GM18505 (cell line): ENCODE results near the gene SDK2.
"Not testable (repeated sequence)": the region's sequence is repeated elsewhere in the genome, so short reads cannot be mapped to it uniquely, and the experiment has no call there.

Experiments used
- ATAC-seq: cut with Tn5 transposase; IDR thresholded peaks from one replicate; pipeline ENCODE4 v1.9.1; 2021; ENCODE audit not compliant: unreplicated experiment
- POLR2A ChIP-seq: IDR thresholded peaks from 4 replicates; pipeline ENCODE4 v1.6.1; 2011; ENCODE audit warnings: borderline replicate concordance; ENCODE audit not compliant: insufficient read depth, insufficient read length; ENCODE audit errors: extremely low read depth

The SDK2 gene

DNA sequence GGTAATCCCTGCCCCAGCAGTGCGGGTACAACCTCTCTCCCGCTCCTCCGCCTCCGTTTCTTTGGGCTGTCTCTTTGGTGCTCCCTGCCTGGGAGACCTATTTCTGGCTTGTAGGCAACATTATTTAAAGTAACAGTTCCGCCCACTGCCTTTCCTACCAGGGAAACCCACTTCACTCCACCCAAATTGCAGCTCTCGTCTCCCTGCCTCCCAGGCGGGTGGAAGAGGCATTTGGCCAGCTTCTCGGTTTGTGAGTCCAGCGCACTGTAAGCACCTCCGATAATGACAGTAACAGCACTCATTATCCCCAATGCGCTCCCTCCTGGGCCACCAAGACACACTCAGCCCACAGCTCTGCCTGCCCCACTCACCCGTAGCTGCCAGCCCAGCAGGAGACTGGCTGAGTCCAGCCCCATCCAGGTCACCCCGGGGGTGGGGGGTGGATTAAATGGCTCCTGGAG, 167.3 kb downstream of the SDK2 start:
- ATAC-seq = no peak
- no peak for TF ChIP-seq POLR2A

DNA sequence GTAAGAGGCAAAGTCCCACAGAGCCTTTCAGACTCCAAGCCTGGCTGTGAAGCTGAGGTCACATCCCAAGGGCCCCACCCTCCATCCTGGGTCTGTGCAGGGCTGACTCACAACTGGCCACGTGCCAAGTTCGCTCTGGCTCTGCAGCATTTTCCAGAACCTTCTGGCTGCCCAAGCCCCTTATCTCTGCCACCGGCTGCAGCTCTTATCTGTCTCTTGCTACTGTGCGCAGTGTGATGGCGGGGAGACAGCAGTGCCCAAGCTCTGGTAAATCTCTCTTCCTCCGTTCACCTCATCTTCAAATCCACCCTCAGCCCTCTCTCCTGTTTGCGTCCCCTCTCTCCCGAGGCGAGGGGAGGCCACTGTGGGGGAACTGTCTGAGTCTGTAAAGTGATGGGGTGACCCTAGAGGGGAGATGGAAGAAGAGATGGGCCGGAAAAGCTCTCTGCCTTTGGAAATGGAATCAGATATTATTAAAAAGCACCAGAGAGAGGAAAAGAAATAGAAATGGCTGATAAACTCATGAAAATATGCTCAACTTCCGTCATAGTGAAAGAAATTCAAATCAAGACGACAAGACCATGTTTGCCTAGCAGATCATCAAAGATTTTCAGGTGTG, 169.8 kb downstream of the SDK2 start:
- no peak for TF ChIP-seq POLR2A
- no peak for ATAC-seq

DNA sequence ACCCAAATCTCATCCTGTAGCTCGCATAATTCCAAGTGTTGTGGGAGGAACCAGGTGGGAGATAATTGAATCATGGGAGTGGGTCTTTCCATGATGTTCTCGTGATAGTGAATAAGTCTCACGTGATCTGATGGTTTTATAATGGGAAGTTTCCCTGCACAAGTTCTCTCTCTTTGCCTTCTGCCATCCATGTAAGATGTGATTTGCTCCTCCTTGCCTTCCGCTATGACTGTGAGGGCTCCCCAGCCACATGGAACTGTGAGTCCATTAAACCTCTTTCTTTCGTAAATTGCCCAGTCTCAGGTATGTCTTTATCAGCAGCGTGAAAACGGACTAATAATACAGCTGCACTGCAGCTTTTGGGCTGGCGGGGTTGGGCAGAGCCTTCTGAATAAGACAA, 171.5 kb downstream of the SDK2 start:
- ATAC-seq = not testable (repeated sequence)

DNA sequence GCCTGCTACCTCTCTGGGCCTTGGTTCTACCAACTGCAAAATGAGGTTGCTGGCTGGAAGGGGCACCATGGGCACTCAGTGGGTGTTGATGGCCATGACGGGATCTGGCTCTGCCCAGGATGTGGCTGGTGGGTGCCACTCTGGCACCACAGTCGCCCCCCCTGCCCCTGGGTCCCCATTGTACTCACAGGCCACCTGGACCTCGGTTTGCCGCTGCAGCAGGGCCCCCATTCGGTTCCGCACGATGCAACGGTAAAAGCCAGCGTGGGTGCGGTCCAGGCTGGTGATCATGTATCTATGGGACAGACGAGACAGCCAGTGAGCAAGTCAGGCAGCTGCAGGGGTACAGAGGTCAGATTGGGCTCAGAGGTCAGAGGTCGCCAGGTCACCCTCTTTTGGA, 172.3 kb downstream of the SDK2 start:
- no peak for ATAC-seq
- TF ChIP-seq POLR2A = no peak

DNA sequence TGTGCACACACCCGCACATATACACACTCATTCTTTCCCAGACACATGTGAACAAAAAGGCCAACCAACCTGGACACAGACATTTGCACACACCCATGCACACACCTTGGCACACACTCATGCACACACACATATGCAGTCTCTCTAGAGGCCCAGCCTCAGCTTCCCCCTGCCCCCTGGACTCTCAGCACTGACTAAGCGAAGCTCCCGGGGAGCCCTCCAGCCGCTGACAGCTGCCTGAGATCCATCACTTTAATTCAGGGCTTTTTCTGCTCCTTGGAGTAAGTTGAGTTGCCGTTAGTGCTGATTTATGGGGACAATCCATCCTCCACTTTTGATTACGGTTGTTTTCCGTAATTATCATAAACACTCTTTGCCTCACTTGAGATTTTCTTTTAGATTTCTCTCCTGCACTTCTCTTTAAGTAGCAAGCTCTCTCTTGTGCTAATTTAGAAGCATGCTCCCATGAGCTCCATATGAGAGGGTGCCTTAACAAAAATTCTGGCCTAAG, 173.9 kb downstream of the SDK2 start:
- TF ChIP-seq POLR2A = no peak
- no peak for ATAC-seq

DNA sequence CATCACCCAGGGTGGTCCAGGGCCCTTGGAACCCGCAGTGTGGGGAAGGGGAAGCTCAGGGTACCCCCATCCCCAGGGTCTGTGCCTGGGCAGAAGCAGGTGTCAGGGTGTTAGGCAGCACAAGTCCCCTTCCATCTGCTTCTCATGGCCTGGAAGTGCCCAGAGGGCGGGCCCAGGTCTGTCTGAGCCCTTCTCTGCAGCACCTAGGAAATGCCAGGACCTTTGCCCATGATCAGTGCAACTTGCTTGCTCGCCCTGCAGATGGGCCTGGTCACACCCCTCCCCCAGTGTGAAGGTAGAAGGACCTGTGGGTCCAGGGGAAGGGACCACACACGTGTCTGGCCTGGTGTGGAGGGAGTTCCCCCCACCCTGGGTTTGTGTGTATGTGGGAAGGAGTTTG, 174.9 kb downstream of the SDK2 start:
- no peak for ATAC-seq
- TF ChIP-seq POLR2A = no peak

DNA sequence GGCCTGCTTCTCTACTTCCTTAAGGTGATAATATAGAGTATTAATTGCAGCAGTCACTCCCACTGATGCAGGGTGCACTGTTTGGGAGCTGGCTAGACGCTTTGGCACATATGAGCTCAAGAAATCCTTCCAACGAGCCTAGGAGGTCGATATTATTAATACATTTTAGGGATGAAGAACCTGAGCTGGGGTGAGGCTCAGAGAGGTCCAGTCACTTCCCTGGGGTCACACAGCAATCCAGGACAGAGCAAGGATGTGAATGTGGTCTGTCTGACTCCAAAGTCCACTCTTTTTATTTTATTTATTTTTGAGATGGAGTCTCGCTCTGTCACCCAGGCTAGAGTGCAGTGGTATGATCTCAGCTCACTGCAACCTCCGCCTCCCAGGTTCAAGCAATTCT, 176.0 kb downstream of the SDK2 start:
- TF ChIP-seq POLR2A = no peak
- no peak for ATAC-seq

DNA sequence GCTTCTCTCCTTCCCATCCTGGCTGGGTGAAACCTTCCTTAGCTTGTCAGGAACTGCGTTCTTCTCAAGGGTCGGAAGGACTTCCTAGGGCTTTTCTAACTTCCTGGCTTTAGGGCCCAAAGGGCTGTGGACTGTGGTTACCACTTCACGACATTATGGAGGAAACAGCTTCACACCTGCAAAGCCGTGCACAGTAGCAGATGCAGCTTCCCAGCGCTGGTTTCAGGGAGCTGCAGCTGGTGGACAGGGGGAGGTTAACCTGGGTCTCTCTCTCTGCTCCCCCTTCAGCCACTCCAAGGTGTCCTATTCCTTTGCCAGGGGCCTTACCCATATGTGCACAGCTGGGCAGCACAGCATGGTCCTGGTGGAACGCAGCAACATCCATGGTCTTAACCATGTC, 176.6 kb downstream of the SDK2 start:
- no peak for TF ChIP-seq POLR2A
- ATAC-seq = no peak

DNA sequence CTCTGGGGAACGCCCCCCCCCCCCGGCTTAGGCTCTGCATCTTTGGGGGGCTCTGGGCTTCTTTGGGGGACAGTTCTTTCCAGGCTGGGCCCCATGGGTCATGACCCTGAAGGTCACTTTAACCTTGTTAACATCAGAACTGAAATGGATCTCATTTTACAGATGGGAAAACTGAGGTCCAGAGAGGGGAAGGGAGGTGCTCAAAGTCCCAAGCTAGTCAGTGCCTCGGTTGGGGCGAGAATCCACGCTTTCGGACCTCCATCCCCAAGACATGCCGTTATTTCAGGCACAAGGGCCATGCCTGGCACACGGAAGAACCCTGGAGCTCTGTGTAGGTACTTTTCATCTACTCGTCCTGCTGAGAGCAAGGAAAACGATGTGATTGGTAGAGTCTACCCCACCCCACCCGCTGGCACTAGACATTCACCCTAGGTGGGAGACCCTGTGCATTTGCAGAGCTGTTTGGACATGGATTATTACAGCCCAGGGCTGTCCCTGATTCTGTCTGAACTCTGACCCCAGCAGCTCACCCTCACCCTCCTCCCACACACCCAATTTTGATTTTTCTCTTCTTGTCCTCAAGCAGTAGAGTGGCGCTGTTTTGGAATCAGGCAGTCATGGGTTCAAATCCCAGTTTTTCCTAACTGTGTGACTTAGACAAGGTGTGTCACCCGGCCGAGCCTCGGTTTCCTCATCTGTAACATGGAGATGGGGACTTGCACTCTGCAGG, 177.4 kb downstream of the SDK2 start:
- no peak for ATAC-seq
- TF ChIP-seq POLR2A = no peak

DNA sequence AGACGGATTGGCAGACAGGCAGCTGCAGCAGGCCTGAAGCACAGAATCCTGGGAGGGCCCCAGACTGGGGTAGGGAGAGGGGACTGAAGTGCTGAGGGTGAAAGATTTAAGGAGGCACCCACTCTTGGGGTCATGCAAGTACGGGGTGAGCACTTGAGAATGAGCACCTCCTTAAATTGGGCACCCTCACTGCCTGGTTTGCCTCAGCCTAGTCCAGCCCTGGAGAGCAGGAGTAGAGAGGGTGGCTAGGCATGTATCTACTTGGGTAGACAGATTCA, 178.4 kb downstream of the SDK2 start:
- TF ChIP-seq POLR2A = no peak
- no peak for ATAC-seq

DNA sequence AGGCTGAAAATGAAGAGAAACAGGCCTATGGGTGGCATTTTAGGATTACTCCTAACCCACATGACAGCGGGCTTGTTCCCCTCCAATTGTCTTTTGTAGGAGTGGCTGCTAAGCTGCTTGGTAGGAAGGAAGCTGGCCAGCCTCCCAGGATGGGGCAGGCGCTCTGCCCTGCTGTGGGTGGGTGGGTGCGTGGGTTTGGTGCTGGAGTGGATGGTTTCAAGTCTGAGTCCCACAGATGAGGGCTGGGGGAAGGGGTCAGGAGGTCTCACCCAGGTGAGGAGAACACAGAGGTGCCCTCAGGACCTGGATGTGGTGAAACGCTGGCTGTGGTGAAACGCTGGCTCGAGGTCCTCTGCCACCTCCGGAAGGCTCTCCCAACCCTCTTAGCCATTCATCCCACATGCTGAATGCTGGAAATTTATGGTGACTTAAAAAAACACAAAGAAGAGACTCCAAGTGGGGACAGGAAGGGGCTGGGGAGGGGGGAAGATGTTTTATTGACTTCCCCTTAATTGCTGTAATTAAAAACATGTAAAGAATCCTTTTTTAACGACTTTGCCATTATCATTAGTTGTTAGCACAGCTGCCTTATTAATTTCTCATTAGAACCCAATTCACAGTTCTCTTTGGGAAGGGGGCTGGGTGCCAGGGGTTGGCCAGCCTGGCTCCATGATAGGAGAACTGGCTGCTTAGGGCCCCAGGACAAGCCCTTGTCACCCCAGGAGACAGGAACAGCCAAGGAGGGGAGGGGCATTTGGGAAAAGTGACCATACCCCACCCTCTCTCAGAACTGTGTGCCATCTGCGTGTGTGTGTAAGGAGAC, 178.9 kb downstream of the SDK2 start:
- no peak for TF ChIP-seq POLR2A

DNA sequence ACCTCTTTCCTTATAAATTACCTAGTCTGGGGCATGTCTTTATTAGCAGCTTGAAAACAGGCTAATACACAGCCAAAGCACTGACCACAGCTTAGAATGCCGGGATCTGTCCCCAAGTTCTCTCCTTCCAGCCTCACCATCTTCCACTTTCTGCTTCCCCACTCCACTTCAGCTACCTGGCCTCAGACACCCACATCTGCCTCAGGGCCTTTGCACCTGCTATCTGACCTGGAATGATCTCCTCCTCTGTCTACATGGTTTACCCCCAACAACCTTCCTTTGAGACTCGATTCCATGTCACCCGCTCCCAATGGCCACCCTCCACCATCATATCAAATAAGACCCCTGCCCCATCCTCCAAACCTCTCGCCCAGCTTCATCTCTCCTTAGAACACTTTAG, 179.8 kb downstream of the SDK2 start:
- ATAC-seq = no peak
- no peak for TF ChIP-seq POLR2A

More for the DNA sequence above, 178.9 kb downstream of the SDK2 start:
- ATAC-seq = no peak

DNA sequence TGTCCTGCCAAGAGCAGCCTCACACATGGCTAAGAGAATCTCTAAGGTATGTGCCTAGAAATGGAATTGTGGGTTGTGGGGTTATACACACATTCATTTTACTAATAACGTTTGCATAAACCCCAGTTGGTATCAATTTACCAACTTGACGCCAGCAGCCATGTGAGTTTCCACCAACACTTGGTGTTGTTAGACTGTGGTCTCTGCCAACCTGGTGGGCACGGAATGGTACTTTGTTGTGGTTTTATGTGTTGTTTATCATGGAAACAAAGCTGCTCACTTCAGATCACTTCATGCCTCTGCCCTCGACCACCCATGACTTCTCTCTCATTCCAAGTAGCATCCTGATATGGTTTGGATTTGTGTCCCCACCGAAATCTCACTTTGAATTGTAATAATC, 180.4 kb downstream of the SDK2 start:
- no peak for ATAC-seq
- TF ChIP-seq POLR2A = no peak

DNA sequence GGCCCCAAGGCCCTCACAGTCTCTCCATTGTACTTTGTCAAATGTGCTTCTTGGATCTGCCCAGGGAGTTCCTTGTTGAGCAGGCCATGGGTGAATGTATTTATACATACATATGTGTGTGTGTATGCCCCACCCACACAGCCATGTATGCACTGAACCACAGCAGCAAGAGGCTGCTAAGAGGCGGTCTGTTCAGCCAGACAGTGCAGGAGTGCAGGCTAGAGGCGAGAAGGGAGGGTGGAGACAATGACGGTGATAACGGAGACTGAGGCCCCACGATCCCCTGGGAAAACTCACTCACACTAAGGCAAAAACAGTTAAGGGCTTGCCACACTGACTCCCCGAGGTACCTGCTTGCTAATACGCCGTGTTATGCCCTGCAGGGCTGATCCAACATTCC, 181.4 kb downstream of the SDK2 start:
- no peak for TF ChIP-seq POLR2A
- no peak for ATAC-seq
